WERI-Rb-1 (cell line): ENCODE measurements around the gene DTD1.

Source experiments
- DNase-seq: peaks from one replicate; pipeline ENCODE4 v3.0.0-alpha.2; 2020
- H3K27ac ChIP-seq: fragments of 250-450 bp; sonication (Bioruptor Pico); 2 replicates; pipeline ENCODE4 v1.5.1; 2020; ENCODE audit warnings: mild to moderate bottlenecking, moderate library complexity
- H3K27me3 ChIP-seq: fragments of 250-450 bp; sonication (Bioruptor Pico); 2 replicates; pipeline ENCODE4 v1.5.1; 2021; ENCODE audit warnings: mild to moderate bottlenecking, low read depth, moderate library complexity; ENCODE audit not compliant: insufficient read depth, severe bottlenecking
- H3K36me3 ChIP-seq: fragments of 250-450 bp; sonication (Bioruptor Pico); 2 replicates; pipeline ENCODE4 v1.5.1; 2020; ENCODE audit warnings: mild to moderate bottlenecking, moderate library complexity
- H3K4me3 ChIP-seq: 2 replicates; pipeline ENCODE4 v1.5.1; 2011; ENCODE audit warnings: low read depth, mild to moderate bottlenecking, control low read depth, low read length
- H3K9me3 ChIP-seq: fragments of 250-450 bp; sonication (Bioruptor Pico); 2 replicates; pipeline ENCODE4 v1.5.1; 2021; ENCODE audit warnings: mild to moderate bottlenecking, moderate library complexity; ENCODE audit not compliant: severe bottlenecking
- CTCF ChIP-seq: IDR thresholded peaks from 2 replicates; pipeline ENCODE4 v1.5.1; 2011; ENCODE audit warnings: low read depth, mild to moderate bottlenecking, control low read depth, inconsistent platforms, low read length

The DTD1 gene

GRCh38 chr20:18577942-18578341 is 9.9 kb upstream of the DTD1 start:
- no peaks in the 10 kb centered on the region for H3K36me3 ChIP-seq
- no peak overlapping the region for H3K27ac ChIP-seq
- no peaks in the 10 kb centered on the region for H3K9me3 ChIP-seq
- H3K4me3 ChIP-seq: no peak overlapping the region
- no peaks in the 10 kb centered on the region for H3K27me3 ChIP-seq
- no peak for TF ChIP-seq CTCF
- no peak for DNase-seq

- no peak for TF ChIP-seq CTCF
- no peak for DNase-seq
- no peak overlapping the region for H3K27ac ChIP-seq
Observed at GRCh38 chr20:18578581-18578980, 9.3 kb upstream of the DTD1 start.

GRCh38 chr20:18580012-18580411 is 7.8 kb upstream of the DTD1 start:
- no peaks in the 10 kb centered on the region for H3K36me3 ChIP-seq
- no peaks in the 10 kb centered on the region for H3K9me3 ChIP-seq
- no peak overlapping the region for H3K27ac ChIP-seq
- DNase-seq: no peak
- no peaks in the 10 kb centered on the region for H3K27me3 ChIP-seq
- H3K4me3 ChIP-seq: no peak overlapping the region
- no peak for TF ChIP-seq CTCF

More at GRCh38 chr20:18578581-18578980, 9.3 kb upstream of the DTD1 start:
- no peaks in the 10 kb centered on the region for H3K9me3 ChIP-seq
- H3K27me3 ChIP-seq: no peaks in the 10 kb centered on the region
- no peak overlapping the region for H3K4me3 ChIP-seq
- no peaks in the 10 kb centered on the region for H3K36me3 ChIP-seq

- no peaks in the 10 kb centered on the region for H3K9me3 ChIP-seq
- DNase-seq: no peak
Observed at GRCh38 chr20:18585134-18585533, 2.7 kb upstream of the DTD1 start.

GRCh38 chr20:18588574-18588933 is 700 bp downstream of the DTD1 start:
- no peak for DNase-seq
- H3K27me3 ChIP-seq: no peaks in the 10 kb centered on the region
- peak overlapping the region; percentile 55 for H3K27ac ChIP-seq
- H3K4me3 ChIP-seq: peak overlapping the region; percentile 82
- no peaks in the 10 kb centered on the region for H3K36me3 ChIP-seq
- H3K9me3 ChIP-seq: no peaks in the 10 kb centered on the region
- no peak for TF ChIP-seq CTCF

More at GRCh38 chr20:18585134-18585533, 2.7 kb upstream of the DTD1 start:
- Histone ChIP-seq H3K27ac (no peak overlapping the region), H3K36me3 (no peaks in the 10 kb centered on the region), H3K27me3 (no peaks in the 10 kb centered on the region), H3K4me3 (no peak overlapping the region)
- no peak for TF ChIP-seq CTCF

- Histone ChIP-seq H3K9me3 (no peaks in the 10 kb centered on the region), H3K27ac (no peak overlapping the region), H3K4me3 (no peak overlapping the region), H3K27me3 (no peaks in the 10 kb centered on the region), H3K36me3 (no peaks in the 10 kb centered on the region)
- DNase-seq: no peak
- no peak for TF ChIP-seq CTCF
Observed at GRCh38 chr20:18589941-18590674, 2.3 kb downstream of the DTD1 start.
